SK-N-SH (cell line): ENCODE data around the gene TESK1. TPM values are rescaled to one million over a fixed set of nuclear protein-coding genes. Genes with fewer than 3 reads are reported as not detected.
"Not testable (repeated sequence)": the region's sequence is repeated elsewhere in the genome, so short reads cannot be mapped to it uniquely, and the experiment has no call there.

ENCODE experiments used
- CTCF ChIA-PET: fragments of 300-600, 350-600 bp; formaldehyde crosslinking; extraction: SDS; loops from one replicate; lab custom pipeline; 2021; lab: Yijun Ruan, JAX
- POLR2A ChIA-PET: fragments of 350-600 bp; sonication (Branson Sonifier 250); formaldehyde crosslinking; extraction: SDS; loops from one replicate; lab custom pipeline; 2020; ENCODE audit warnings: antibody characterized with exemption, inconsistent platforms; lab: Yijun Ruan, JAX
- DNase-seq: peaks from one replicate; pipeline ENCODE4 v3.0.0; 2012
- H2AFZ ChIP-seq: fragments of 200-600 bp; sonication (generic); 2 replicates; pipeline ENCODE4 v1.8.1; 2016; ENCODE audit warnings: antibody characterized with exemption, mild to moderate bottlenecking, low read depth
- H3F3A ChIP-seq: fragments of 200-600 bp; sonication (generic); replicated peaks from 2 replicates; pipeline ENCODE3; 2016; ENCODE audit warnings: antibody characterized with exemption, mild to moderate bottlenecking; ENCODE audit not compliant: insufficient read depth
- H3K27ac ChIP-seq, 2 experiments: fragments of 200-500 bp in 1 of 2; fragments of 200-600 bp in 1 of 2; sonication (Bioruptor generic) in 1 of 2; sonication (generic), shearing (Covaris generic) in 1 of 2; 2 replicates each; pipeline versions ENCODE4 v1.5.1 to v1.6.1; 2014 to 2016; ENCODE audit warnings: low read depth in 2 of 2, inconsistent platforms in 1 of 2, low read length in 1 of 2, mild to moderate bottlenecking in 1 of 2, mixed read lengths in 1 of 2
- H3K27me3 ChIP-seq: fragments of 200-600 bp; sonication (generic), shearing (Covaris generic); 2 replicates; pipeline ENCODE4 v1.6.1; 2016; ENCODE audit warnings: mixed run types; ENCODE audit not compliant: insufficient read depth
- H3K36me3 ChIP-seq, 2 experiments: fragments of 200-500 bp in 1 of 2; fragments of 200-600 bp in 1 of 2; sonication (Bioruptor generic) in 1 of 2; sonication (generic) in 1 of 2; replicated peaks in 1 of 2; 2 replicates each; pipeline versions ENCODE3 to v1.5.1; 2014 to 2016; ENCODE audit warnings: low read length in 1 of 2, mild to moderate bottlenecking in 1 of 2; ENCODE audit not compliant: insufficient read depth in 2 of 2, control insufficient read depth in 1 of 2
- H3K4me1 ChIP-seq, 2 experiments: fragments of 200-500 bp in 1 of 2; fragments of 200-600 bp in 1 of 2; sonication (Bioruptor generic) in 1 of 2; sonication (generic), shearing (Covaris generic) in 1 of 2; 2 replicates each; pipeline versions ENCODE4 v1.5.1 to v1.6.1; 2014 to 2016; ENCODE audit warnings: low read depth in 1 of 2, low read length in 1 of 2, mixed run types in 1 of 2; ENCODE audit not compliant: insufficient read depth in 2 of 2, control insufficient read depth in 1 of 2
- H3K4me2 ChIP-seq: fragments of 200-600 bp; sonication (generic), shearing (Covaris generic); 2 replicates; pipeline ENCODE4 v1.6.1; 2017; ENCODE audit warnings: mixed run types
- H3K4me3 ChIP-seq, 2 experiments: fragments of 200-500 bp in 1 of 2; fragments of 200-600 bp in 1 of 2; sonication (Bioruptor generic) in 1 of 2; sonication (generic), shearing (Covaris generic) in 1 of 2; 2 replicates each; pipeline versions ENCODE4 v1.5.1 to v1.8.1; 2014 to 2016; ENCODE audit warnings: low read depth in 2 of 2, inconsistent platforms in 1 of 2, low read length in 1 of 2, mild to moderate bottlenecking in 1 of 2, mixed read lengths in 1 of 2, moderate library complexity in 1 of 2
- H3K79me2 ChIP-seq: fragments of 200-600 bp; sonication (generic); 2 replicates; pipeline ENCODE4 v1.8.1; 2017; ENCODE audit warnings: mild to moderate bottlenecking; ENCODE audit not compliant: insufficient read depth
- H3K9ac ChIP-seq: fragments of 200-600 bp; sonication (generic); 2 replicates; pipeline ENCODE4 v1.6.1; 2017; ENCODE audit warnings: mixed run types
- H3K9me2 ChIP-seq: fragments of 200-600 bp; sonication (generic); 2 replicates; pipeline ENCODE4 v1.6.1; 2017; ENCODE audit warnings: mixed run types
- H3K9me3 ChIP-seq: fragments of 200-600 bp; sonication (generic); 2 replicates; pipeline ENCODE4 v1.6.1; 2017; ENCODE audit warnings: mixed run types, mild to moderate bottlenecking, moderate library complexity
- H4K20me1 ChIP-seq: fragments of 200-600 bp; sonication (generic); 2 replicates; pipeline ENCODE4 v1.6.1; 2017; ENCODE audit warnings: mild to moderate bottlenecking, mixed run types; ENCODE audit not compliant: insufficient read depth
- FOSL2 ChIP-seq: IDR thresholded peaks from 2 replicates; pipeline ENCODE4 v1.4.0; 2012; ENCODE audit warnings: low read depth, mild to moderate bottlenecking, moderate library complexity, borderline replicate concordance
- FOXJ3 ChIP-seq: sonication (generic); formaldehyde crosslinking; IDR thresholded peaks from 2 replicates; pipeline ENCODE4 v1.5.1; 2020; ENCODE audit warnings: mild to moderate bottlenecking, missing genetic modification reagents
- GATA2 ChIP-seq: sonication (generic); formaldehyde crosslinking; IDR thresholded peaks from 2 replicates; pipeline ENCODE4 v1.5.0; 2020; ENCODE audit warnings: mild to moderate bottlenecking, missing genetic modification reagents
- IRF3 ChIP-seq: fragments of 150-350 bp; IDR thresholded peaks from 2 replicates; pipeline ENCODE4 v1.6.1; 2016; ENCODE audit warnings: mild to moderate bottlenecking, low read depth, low read length
- MAX ChIP-seq: IDR thresholded peaks from 2 replicates; pipeline ENCODE4 v1.4.0; 2012; ENCODE audit warnings: low read depth
- MXI1 ChIP-seq: IDR thresholded peaks from 2 replicates; pipeline ENCODE4 v1.6.1; 2012; ENCODE audit warnings: mild to moderate bottlenecking, low read depth, low read length, improper control_type of control experiment
- NRF1 ChIP-seq: IDR thresholded peaks from 2 replicates; pipeline ENCODE4 v1.6.1; 2012; ENCODE audit warnings: low read depth, mild to moderate bottlenecking, low read length
- RAD21 ChIP-seq: IDR thresholded peaks from 2 replicates; pipeline ENCODE4 v1.6.1; 2012; ENCODE audit warnings: mild to moderate bottlenecking, low read length
- SIN3A ChIP-seq: IDR thresholded peaks from 2 replicates; pipeline ENCODE4 v1.6.1; 2012; ENCODE audit warnings: low read depth, mild to moderate bottlenecking, low read length, moderate library complexity, borderline replicate concordance
- SMC3 ChIP-seq: IDR thresholded peaks from 2 replicates; pipeline ENCODE4 v1.6.1; 2012; ENCODE audit warnings: low read depth, low read length, improper control_type of control experiment
- YY1 ChIP-seq: IDR thresholded peaks from 2 replicates; pipeline ENCODE4 v1.4.0; 2012; ENCODE audit warnings: low read depth, mild to moderate bottlenecking
- WGBS: methylation state at CpG from one replicate; pipeline ENCODE4 v1.1.6; 2017; ENCODE audit warnings: low lambda C conversion rate; 5-methylcytosine and 5-hydroxymethylcytosine counted together
- polyA plus RNA-seq, 3 experiments: library from polyadenylated mRNA; depleted of rRNA; stranded (reverse); fragments of >200 nt; gene quantifications; 2 replicates each; pipeline ENCODE4 v1.2.3, GENCODE V29; 2012
- TF ChIP-seq, protein P1 (sequence below): fragments of 200-600 bp; sonication (generic); IDR thresholded peaks from 2 replicates; pipeline ENCODE4 v1.6.1; 2017; ENCODE audit warnings: antibody characterized with exemption, mild to moderate bottlenecking, moderate library complexity

The TESK1 gene
- polyA plus RNA-seq, 1 of the 3 experiments (the other 2 are of a cell fraction): 26.0 TPM

- H3K27ac ChIP-seq, CTCF ChIA-PET, H3K36me3 ChIP-seq, H4K20me1 ChIP-seq, H3K4me3 ChIP-seq, DNase-seq, H3K9me3 ChIP-seq, H3K4me2 ChIP-seq, H3K79me2 ChIP-seq, POLR2A ChIA-PET, H2AFZ ChIP-seq, H3K9me2 ChIP-seq, H3K9ac ChIP-seq, H3K27me3 ChIP-seq, H3K4me1 ChIP-seq, H3F3A ChIP-seq: not testable (repeated sequence)
- 87% methylated on average over 5 of the region's 5 CpGs for WGBS
Measured at GRCh38 chr9:35588506-35588905, 16.6 kb upstream of the TESK1 start.

DNA sequence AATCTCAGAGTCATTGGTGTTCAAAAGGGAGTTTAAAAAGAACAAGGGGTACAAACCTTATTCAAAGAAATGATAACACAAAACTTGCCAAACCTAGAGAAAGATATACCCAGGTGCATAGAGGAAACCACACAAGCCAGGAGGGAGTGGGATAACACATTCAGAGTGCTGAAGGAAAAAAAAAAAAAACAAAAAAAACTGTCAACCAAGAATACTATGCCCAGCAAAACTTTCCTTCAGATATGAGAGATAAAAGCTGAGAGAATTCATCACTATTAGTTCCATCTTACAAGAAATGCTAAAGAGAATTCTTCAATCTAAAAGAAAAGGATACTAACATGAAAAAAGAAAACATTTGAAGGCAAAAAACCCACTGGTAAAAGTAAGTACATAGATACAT is 11.5 kb upstream of the TESK1 start:
- ChIA-PET CTCF (interaction anchor here (1.0 kb wide), 1 partner anchor 10 kb away, joined by 3 read pairs; no protein-coding TSS in a partner anchor), POLR2A (interaction anchor here (0.7 kb wide), 1 partner anchor 383 kb away, joined by 4 read pairs; no protein-coding TSS in a partner anchor)
- no peaks in the 10 kb centered on the region for H3K4me1 ChIP-seq
- no peak overlapping the region for H2AFZ ChIP-seq
- peaks cover 6% of the 10 kb centered on the region; the same call in 1 of the 2 replicates for H3K9me3 ChIP-seq
- no peaks in the 10 kb centered on the region for H3K27me3 ChIP-seq
- H3K36me3 ChIP-seq: no peaks in the 10 kb centered on the region
- no peaks in the 10 kb centered on the region for H4K20me1 ChIP-seq
- TF ChIP-seq SMC3: no peak
- H3F3A ChIP-seq: no peaks in the 10 kb centered on the region
- H3K4me2 ChIP-seq: no peak overlapping the region
- H3K4me3 ChIP-seq: no peak overlapping the region
- H3K27ac ChIP-seq: no peak overlapping the region
- H3K79me2 ChIP-seq: no peaks in the 10 kb centered on the region
- no peak for DNase-seq
- no peaks in the 10 kb centered on the region for H3K9me2 ChIP-seq
- H3K9ac ChIP-seq: no peak overlapping the region

DNA sequence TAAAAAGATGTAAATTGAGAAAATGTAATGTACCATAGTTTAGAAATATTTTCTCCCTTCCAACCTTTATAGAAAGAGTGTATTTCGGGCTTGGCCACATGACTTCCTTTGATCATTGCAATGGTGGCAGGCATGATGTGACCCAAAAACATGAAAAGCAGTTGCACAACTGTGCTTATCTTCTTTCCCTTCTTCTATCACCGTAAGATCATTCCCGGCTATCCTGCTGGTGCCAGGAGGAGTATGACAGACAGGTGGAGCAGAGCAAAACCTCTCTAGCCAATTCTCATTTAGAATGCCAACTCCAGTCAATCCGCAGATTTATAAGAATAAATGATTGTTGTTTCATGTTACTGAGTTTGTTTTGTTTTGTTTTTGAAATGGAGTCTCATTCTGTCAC is 10.6 kb upstream of the TESK1 start:
- CTCF ChIA-PET: no interaction called here
- no peaks in the 10 kb centered on the region for H3K9me2 ChIP-seq
- no peak for TF ChIP-seq GATA2
- no peak for TF ChIP-seq IRF3
- no peak for TF ChIP-seq RAD21
- no peak for TF ChIP-seq FOXJ3 (CRISPR knock-in tag)
- TF ChIP-seq MAX: no peak
- TF ChIP-seq, protein P1, sequence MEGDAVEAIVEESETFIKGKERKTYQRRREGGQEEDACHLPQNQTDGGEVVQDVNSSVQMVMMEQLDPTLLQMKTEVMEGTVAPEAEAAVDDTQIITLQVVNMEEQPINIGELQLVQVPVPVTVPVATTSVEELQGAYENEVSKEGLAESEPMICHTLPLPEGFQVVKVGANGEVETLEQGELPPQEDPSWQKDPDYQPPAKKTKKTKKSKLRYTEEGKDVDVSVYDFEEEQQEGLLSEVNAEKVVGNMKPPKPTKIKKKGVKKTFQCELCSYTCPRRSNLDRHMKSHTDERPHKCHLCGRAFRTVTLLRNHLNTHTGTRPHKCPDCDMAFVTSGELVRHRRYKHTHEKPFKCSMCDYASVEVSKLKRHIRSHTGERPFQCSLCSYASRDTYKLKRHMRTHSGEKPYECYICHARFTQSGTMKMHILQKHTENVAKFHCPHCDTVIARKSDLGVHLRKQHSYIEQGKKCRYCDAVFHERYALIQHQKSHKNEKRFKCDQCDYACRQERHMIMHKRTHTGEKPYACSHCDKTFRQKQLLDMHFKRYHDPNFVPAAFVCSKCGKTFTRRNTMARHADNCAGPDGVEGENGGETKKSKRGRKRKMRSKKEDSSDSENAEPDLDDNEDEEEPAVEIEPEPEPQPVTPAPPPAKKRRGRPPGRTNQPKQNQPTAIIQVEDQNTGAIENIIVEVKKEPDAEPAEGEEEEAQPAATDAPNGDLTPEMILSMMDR: no peak
- no peak for TF ChIP-seq NRF1
- no peak for TF ChIP-seq YY1
- TF ChIP-seq FOSL2: no peak
- TF ChIP-seq MXI1: no peak
- no peak for TF ChIP-seq SIN3A
- H3K4me2 ChIP-seq: no peak overlapping the region
- H3K4me1 ChIP-seq: no peaks in the 10 kb centered on the region
- WGBS: 78% methylated on average over 4 of the region's 4 CpGs
- no peak for DNase-seq
- no peaks in the 10 kb centered on the region for H4K20me1 ChIP-seq
- H3K4me3 ChIP-seq: no peak overlapping the region
- no peak overlapping the region for H3K27ac ChIP-seq
- peaks cover 6% of the 10 kb centered on the region; the same call in 1 of the 2 replicates for H3K9me3 ChIP-seq
- POLR2A ChIA-PET: no interaction called here
- H3K79me2 ChIP-seq: no peaks in the 10 kb centered on the region
- no peak overlapping the region for H3K9ac ChIP-seq
- no peaks in the 10 kb centered on the region for H3F3A ChIP-seq
- no peak overlapping the region for H2AFZ ChIP-seq
- no peaks in the 10 kb centered on the region for H3K27me3 ChIP-seq
- no peaks in the 10 kb centered on the region for H3K36me3 ChIP-seq

- DNase-seq, H3K27ac ChIP-seq, H2AFZ ChIP-seq, H3K27me3 ChIP-seq, H3K9ac ChIP-seq, H3K4me3 ChIP-seq, H3K4me1 ChIP-seq, CTCF ChIA-PET, H3K4me2 ChIP-seq, H3K79me2 ChIP-seq, H3K9me3 ChIP-seq, H3F3A ChIP-seq, H3K9me2 ChIP-seq, H3K36me3 ChIP-seq, H4K20me1 ChIP-seq: not testable (repeated sequence)
- POLR2A ChIA-PET: interaction anchor here (0.6 kb wide), 1 partner anchor 1818 kb away, joined by 4 read pairs; no protein-coding TSS in a partner anchor
- WGBS: 89% methylated on average over 2 of the region's 2 CpGs
Measured at GRCh38 chr9:35596907-35597306, 8.2 kb upstream of the TESK1 start.
